HepG2 (cell line): ENCODE results near the gene CCDC33. TPM values are rescaled to one million over a fixed set of nuclear protein-coding genes. Genes with fewer than 3 reads are reported as not detected.

Experiments
- ATF7-NPFF ChIP-seq: sonication (generic); formaldehyde crosslinking; IDR thresholded peaks from 2 replicates; pipeline ENCODE4 v1.8.1; 2023; ENCODE audit warnings: mild to moderate bottlenecking, low read depth, missing genetic modification reagents, moderate library complexity
- CEBPZ ChIP-seq: IDR thresholded peaks from 2 replicates; pipeline ENCODE4 v1.6.1; 2012; ENCODE audit warnings: low read length, improper control_type of control experiment
- GATAD2A ChIP-seq: IDR thresholded peaks from 2 replicates; pipeline ENCODE4 v1.6.1; 2016
- HMGXB3 ChIP-seq: sonication (generic); formaldehyde crosslinking; IDR thresholded peaks from 2 replicates; pipeline ENCODE4 v1.4.0; 2020; ENCODE audit warnings: missing genetic modification reagents, borderline replicate concordance
- MAFG ChIP-seq: sonication (generic); formaldehyde crosslinking; IDR thresholded peaks from 2 replicates; pipeline ENCODE4 v1.5.1; 2020; ENCODE audit warnings: mild to moderate bottlenecking, missing genetic modification reagents
- MIER2 ChIP-seq: IDR thresholded peaks from 2 replicates; pipeline ENCODE4 v1.6.1; 2016; ENCODE audit warnings: missing biosample characterization, missing genetic modification reagents
- NAIF1 ChIP-seq: sonication (generic); formaldehyde crosslinking; IDR thresholded peaks from 2 replicates; pipeline ENCODE4 v1.5.0; 2020; ENCODE audit warnings: mild to moderate bottlenecking, missing genetic modification reagents, borderline replicate concordance
- NCOA5 ChIP-seq: sonication (generic); formaldehyde crosslinking; IDR thresholded peaks from 2 replicates; pipeline ENCODE4 v1.4.0; 2020; ENCODE audit warnings: missing genetic modification reagents
- PAWR ChIP-seq: sonication (generic); formaldehyde crosslinking; IDR thresholded peaks from 2 replicates; pipeline ENCODE4 v1.4.0; 2020; ENCODE audit warnings: missing genetic modification reagents, mild to moderate bottlenecking, borderline replicate concordance
- RARA ChIP-seq: IDR thresholded peaks from 2 replicates; pipeline ENCODE4 v1.6.1; 2016; ENCODE audit warnings: missing genetic modification reagents, missing compliant biosample characterization
- SP1 ChIP-seq, 2 experiments: fragments of 450-650 bp in 1 of 2; sonication (generic) in 1 of 2; formaldehyde crosslinking in 1 of 2; IDR thresholded peaks; 2 replicates each; pipeline versions ENCODE4 v1.4.0 to v1.6.1; 2016 to 2020; ENCODE audit warnings: missing genetic modification reagents in 1 of 2
- SRSF9 ChIP-seq: fragments of 200-400 bp; formaldehyde crosslinking; IDR thresholded peaks from 2 replicates; pipeline ENCODE4 v1.6.1; 2018; ENCODE audit warnings: borderline replicate concordance, mild to moderate bottlenecking, low read depth, low read length; ENCODE audit not compliant: insufficient read depth, poor library complexity, severe bottlenecking
- XRCC5 ChIP-seq: fragments of 200-400 bp; formaldehyde crosslinking; optimal IDR thresholded peaks from 2 replicates; pipeline ENCODE3; 2017; ENCODE audit warnings: mild to moderate bottlenecking, low read length
- ZBTB7A ChIP-seq: sonication (generic); formaldehyde crosslinking; IDR thresholded peaks from 2 replicates; pipeline ENCODE4 v1.8.0; 2022; ENCODE audit warnings: mild to moderate bottlenecking, missing genetic modification reagents
- ZC3H4 ChIP-seq: sonication (generic); formaldehyde crosslinking; IDR thresholded peaks from 2 replicates; pipeline ENCODE4 v1.4.0; 2020; ENCODE audit warnings: missing genetic modification reagents, borderline replicate concordance
- ZFP36L1 ChIP-seq: sonication (generic); formaldehyde crosslinking; IDR thresholded peaks from 2 replicates; pipeline ENCODE4 v1.8.0; 2022; ENCODE audit warnings: mild to moderate bottlenecking, missing genetic modification reagents, moderate library complexity
- ZNF124 ChIP-seq: sonication (generic); formaldehyde crosslinking; IDR thresholded peaks from 2 replicates; pipeline ENCODE4 v1.4.0; 2020; ENCODE audit warnings: missing genetic modification reagents
- ZNF207 ChIP-seq: fragments of 450-650 bp; IDR thresholded peaks from 2 replicates; pipeline ENCODE4 v1.6.1; 2016; ENCODE audit warnings: antibody characterized with exemption, borderline replicate concordance
- ZNF225 ChIP-seq: sonication (generic); formaldehyde crosslinking; IDR thresholded peaks from 2 replicates; pipeline ENCODE4 v1.4.0; 2020; ENCODE audit warnings: mild to moderate bottlenecking, missing genetic modification reagents
- ZNF274 ChIP-seq: sonication (generic); formaldehyde crosslinking; IDR thresholded peaks from 2 replicates; pipeline ENCODE4 v1.5.1; 2020; ENCODE audit warnings: mild to moderate bottlenecking, missing genetic modification reagents
- ZNF33A ChIP-seq: sonication (generic); formaldehyde crosslinking; IDR thresholded peaks from 2 replicates; pipeline ENCODE4 v1.5.1; 2020; ENCODE audit warnings: missing genetic modification reagents, mild to moderate bottlenecking, moderate library complexity, borderline replicate concordance
- ZNF34 ChIP-seq: sonication (generic); formaldehyde crosslinking; IDR thresholded peaks from 2 replicates; pipeline ENCODE4 v1.4.0; 2020; ENCODE audit warnings: mild to moderate bottlenecking, missing genetic modification reagents, borderline replicate concordance
- ZNF496 ChIP-seq: sonication (generic); formaldehyde crosslinking; IDR thresholded peaks from 2 replicates; pipeline ENCODE4 v1.8.1; 2023; ENCODE audit warnings: mild to moderate bottlenecking, moderate library complexity, missing genetic modification reagents; ENCODE audit not compliant: insufficient replicate concordance
- polyA plus RNA-seq, 8 experiments: library from polyadenylated mRNA; depleted of rRNA in 3 of 8; stranded (reverse) in 7 of 8; unstranded in 1 of 8; fragments of >200 nt; fragmentation: Illumina TruSeq in 4 of 8; extraction: Trizol in 4 of 8; gene quantifications; 2 replicates each; pipeline versions ENCODE4 v1.2.1 to v1.2.3, GENCODE V29; 2011 to 2016; ENCODE audit warnings: low read depth in 4 of 8, missing spikeins in 1 of 8, mixed read lengths in 1 of 8; ENCODE audit not compliant: insufficient read depth in 1 of 8
- total RNA-seq, 5 experiments: library from RNA; depleted of rRNA; stranded (reverse); fragments of >200 nt; fragmentation: Illumina TruSeq; extraction: Trizol; gene quantifications; 2 replicates each; pipeline ENCODE4 v1.2.3, GENCODE V29; 2016; ENCODE audit warnings: low read depth in 1 of 5

CCDC33 gene
- total and polyA plus RNA-seq, 2 of the 13 experiments (the other 11 are each of a cell fraction or from before 2014, with no cell fraction given): 0.30 TPM; not detected in 1

GRCh38 chr15:74373731-74374647 lies 137.9 kb downstream of the CCDC33 start (continued):
- TF ChIP-seq HMGXB3 (CRISPR knock-in tag): 0 out of 2 replicates have a peak, but pooled peaks have one; percentile 32
- no peak for TF ChIP-seq ZNF225
- TF ChIP-seq SRSF9: no peak
- TF ChIP-seq NCOA5: no peak
- no peak for TF ChIP-seq MAFG (CRISPR knock-in tag)
- no peak for TF ChIP-seq SP1 (IDR thresholded peaks at IDR 0.05)
- peak; percentile 68 for TF ChIP-seq SP1 (CRISPR knock-in tag; IDR thresholded peaks at IDR 0.05)
- TF ChIP-seq ZNF33A (CRISPR knock-in tag): no peak
- no peak for TF ChIP-seq ZC3H4
- TF ChIP-seq ZNF496: no peak
- TF ChIP-seq ZBTB7A (CRISPR knock-in tag): no peak
- TF ChIP-seq NAIF1 (CRISPR knock-in tag): no peak
- no peak for TF ChIP-seq ZNF207
- TF ChIP-seq XRCC5: peak; percentile 84
- TF ChIP-seq ZNF274 (CRISPR knock-in tag): no peak
- TF ChIP-seq CEBPZ: no peak
- no peak for TF ChIP-seq PAWR (CRISPR knock-in tag)
- TF ChIP-seq GATAD2A (CRISPR knock-in tag): no peak
- TF ChIP-seq RARA (CRISPR knock-in tag): no peak
- no peak for TF ChIP-seq ZNF34 (CRISPR knock-in tag)
- TF ChIP-seq MIER2 (CRISPR knock-in tag): no peak
- no peak for TF ChIP-seq ZNF124 (CRISPR knock-in tag)
- peak; percentile 19; the same call in 1 of the 2 replicates for TF ChIP-seq ATF7-NPFF
- no peak for TF ChIP-seq ZFP36L1 (CRISPR knock-in tag)
